GM04503 (cell line): ENCODE results near the gene SEC14L6.

Source experiments
- DNase-seq: peaks from one replicate; pipeline ENCODE4 v3.0.0-alpha.2; 2012; ENCODE audit warnings: low read depth

The SEC14L6 gene

GRCh38 chr22:30495041-30495784 lies 51.3 kb downstream of the SEC14L6 start:
- DNase-seq: no peak

GRCh38 chr22:30492144-30492543 lies 54.4 kb downstream of the SEC14L6 start:
- no peak for DNase-seq

- no peak for DNase-seq
Measured at GRCh38 chr22:30491381-30491780, 55.2 kb downstream of the SEC14L6 start.

GRCh38 chr22:30490399-30490798 lies 56.1 kb downstream of the SEC14L6 start:
- no peak for DNase-seq

- DNase-seq: no peak
Measured at GRCh38 chr22:30488121-30488520, 58.4 kb downstream of the SEC14L6 start.

GRCh38 chr22:30486661-30487115 lies 59.9 kb downstream of the SEC14L6 start:
- DNase-seq: no peak

GRCh38 chr22:30486118-30486517 lies 60.4 kb downstream of the SEC14L6 start:
- no peak for DNase-seq

- DNase-seq: no peak
Measured at GRCh38 chr22:30485362-30485988, 61.1 kb downstream of the SEC14L6 start.

GRCh38 chr22:30483169-30483568 lies 63.4 kb downstream of the SEC14L6 start:
- DNase-seq: no peak

- no peak for DNase-seq
Measured at GRCh38 chr22:30481711-30482110, 64.8 kb downstream of the SEC14L6 start.

- DNase-seq: no peak
Measured at GRCh38 chr22:30479981-30480380, 66.6 kb downstream of the SEC14L6 start.

GRCh38 chr22:30474683-30475424 lies 71.7 kb downstream of the SEC14L6 start:
- no peak for DNase-seq

GRCh38 chr22:30474121-30474520 lies 72.4 kb downstream of the SEC14L6 start:
- DNase-seq: no peak

GRCh38 chr22:30472994-30473720 lies 73.4 kb downstream of the SEC14L6 start:
- no peak for DNase-seq
